GM19463 (cell line): ENCODE measurements around the gene HEXD.
A peak's percentile ranks its signal among the peaks of the same experiment; 100 is the strongest.
"Not testable (repeated sequence)": the region's sequence is repeated elsewhere in the genome, so short reads cannot be mapped to it uniquely, and the experiment has no call there.

Experiments
- ATAC-seq: cut with Tn5 transposase; IDR thresholded peaks from one replicate; pipeline ENCODE4 v1.9.1; 2021; ENCODE audit warnings: mild to moderate bottlenecking, moderate library complexity; ENCODE audit not compliant: unreplicated experiment

HEXD gene

DNA sequence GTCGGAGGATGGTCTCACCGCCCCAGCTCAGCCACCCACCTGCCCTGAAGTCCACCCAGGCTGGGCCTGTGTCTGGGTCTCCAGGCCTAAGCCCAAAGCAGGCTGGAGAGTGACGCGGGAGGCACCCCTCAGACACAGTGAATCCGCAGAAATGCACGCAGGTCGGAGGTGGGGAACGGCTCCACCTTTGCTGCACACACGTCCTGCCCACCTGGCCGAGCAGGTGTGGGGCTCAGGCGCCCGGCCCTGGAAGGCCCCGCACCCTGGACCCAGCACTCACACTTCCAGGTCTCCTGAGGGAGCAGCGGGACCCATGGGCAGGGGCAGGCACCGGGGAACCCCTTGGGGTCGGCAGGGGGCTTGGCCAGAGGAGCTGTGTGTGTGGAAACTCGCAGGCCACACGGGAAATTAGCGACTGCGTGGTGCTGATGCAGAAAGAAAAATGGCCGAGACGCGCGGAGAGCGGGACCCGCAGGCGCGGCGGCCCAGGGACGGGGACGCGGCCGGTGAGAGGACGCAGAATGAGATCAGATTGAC is 21.8 kb downstream of the HEXD start:
- no peak for ATAC-seq

DNA sequence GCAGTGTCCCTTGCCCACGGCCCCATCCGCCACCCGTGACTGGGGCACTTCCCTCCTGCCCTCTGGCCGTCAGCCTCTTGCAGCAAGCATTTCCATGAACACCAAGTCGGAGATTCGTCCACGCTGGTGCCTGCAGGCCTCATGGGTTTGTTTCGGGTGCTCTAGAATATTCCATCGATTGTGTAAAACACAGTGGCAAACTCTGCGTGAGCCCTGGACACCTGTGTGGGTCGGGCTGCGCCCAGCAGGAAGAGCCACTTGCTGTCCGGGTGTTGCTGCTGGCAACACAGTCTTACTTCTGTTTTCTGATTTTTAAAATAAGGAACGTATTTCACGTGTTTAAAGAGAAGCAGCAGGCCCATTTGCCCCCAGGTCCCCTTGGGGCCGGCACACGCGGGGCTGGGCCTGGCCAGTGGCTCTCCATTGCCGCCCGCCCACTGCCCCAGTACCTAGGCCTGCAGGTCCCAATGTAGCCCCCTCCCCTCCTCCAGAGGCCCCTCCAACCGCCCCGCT is 22.4 kb downstream of the HEXD start:
- no peak for ATAC-seq

DNA sequence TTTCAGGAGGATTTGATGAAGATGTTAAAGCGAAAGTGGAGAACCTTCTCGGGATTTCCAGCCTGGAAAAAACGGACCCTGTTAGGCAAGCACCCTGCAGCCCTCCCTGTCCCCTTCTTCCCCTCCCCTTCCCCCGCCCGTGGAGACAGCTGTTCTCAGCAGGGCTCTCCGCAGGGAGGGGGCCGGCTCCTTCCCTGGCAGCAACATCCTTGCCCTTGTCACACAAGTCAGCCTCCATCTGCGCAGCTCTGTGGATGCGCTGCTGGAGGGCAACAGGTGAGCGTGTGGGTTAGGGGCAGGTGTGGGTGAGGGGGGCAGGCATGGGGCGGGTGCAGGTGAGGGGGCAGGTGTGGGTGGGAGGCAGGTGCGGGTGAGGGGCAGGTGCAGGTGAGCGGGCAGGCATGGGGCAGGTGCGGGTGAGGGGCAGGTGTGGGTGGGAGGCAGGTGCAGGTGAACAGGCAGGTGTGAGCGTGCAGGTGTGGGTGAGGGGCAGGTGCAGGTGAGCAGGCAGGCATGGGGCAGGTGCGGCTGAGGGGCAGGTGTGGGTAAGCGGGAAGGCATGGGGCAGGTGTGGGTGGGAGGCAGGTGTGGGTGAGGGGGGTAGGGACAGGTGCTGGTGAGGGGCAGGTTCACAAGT is 23.0 kb downstream of the HEXD start:
- ATAC-seq, result no peak

DNA sequence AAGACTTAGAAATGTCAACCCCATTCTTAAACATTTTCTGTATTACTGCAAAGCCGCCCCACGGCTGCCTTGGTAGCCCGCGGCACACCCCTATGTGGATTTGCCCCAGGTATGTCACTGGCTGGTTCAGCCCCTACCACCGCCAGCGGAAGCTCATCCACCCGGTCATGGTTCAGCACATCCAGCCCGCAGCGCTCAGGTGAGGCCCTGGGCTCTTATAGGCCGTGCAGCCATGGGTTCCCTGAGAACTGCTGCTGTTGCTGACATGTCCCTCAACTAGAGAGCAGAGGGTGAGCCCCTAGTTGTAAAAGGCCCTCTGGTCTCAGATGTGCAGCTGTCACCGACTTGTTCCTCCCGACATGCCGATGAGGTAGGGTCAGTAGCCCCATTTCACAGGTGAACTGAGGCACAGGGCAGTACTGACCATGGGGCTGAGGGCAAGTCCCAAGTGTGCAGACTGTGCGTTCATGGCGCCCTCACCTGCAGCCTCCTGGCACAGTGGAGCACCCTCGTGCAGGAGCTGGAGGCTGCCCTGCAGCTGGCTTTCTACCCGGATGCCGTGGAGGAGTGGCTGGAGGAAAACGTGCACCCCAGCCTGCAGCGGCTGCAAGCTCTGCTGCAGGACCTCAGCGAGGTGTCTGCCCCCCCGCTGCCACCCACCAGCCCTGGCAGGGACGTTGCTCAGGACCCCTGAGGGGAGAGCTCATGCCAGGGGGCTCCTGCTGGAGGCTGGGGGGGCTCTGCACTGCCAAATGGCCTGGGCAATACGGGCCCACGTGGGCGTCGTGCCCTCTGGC is 23.7 kb downstream of the HEXD start:
- no peak for ATAC-seq

DNA sequence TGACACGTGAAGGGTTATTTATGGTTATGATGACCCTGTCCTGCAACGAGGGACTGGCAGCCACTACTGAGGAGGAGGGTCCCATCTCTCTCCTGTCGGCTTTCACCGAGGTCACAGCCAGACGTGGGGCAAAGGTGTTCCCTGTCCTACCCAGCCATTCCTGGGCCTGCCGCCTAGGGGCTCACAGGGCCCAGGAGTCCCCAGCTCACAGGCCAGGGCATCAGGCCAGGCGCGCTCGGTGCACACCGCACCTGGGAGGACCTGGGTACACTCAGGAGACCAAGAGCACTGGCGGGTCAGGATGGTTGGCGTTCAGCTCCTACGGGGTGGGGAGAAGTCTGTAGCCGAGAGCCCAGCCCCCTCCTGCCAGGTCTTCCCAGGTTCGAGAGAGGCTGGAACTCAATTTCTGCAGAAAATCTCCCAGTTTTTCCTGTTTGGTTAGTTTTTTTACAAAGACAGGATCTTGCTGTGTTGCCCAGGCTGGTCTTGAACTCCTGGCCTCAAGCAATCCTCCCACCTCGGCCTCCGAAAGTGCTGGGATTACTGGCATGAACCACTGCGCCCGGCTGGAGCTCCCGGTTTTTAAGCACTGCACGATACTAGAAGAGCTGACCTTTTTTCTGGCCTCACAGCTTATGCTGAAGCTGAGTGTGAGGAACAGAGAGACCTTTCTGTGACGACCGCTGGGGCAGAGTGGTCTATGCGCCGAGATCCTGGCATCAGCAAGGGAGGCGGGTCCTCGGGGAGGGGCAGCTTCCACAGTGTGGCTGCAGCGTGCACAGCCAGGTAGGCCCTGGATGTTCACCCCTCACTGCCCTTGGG is 24.7 kb downstream of the HEXD start:
- no peak for ATAC-seq

DNA sequence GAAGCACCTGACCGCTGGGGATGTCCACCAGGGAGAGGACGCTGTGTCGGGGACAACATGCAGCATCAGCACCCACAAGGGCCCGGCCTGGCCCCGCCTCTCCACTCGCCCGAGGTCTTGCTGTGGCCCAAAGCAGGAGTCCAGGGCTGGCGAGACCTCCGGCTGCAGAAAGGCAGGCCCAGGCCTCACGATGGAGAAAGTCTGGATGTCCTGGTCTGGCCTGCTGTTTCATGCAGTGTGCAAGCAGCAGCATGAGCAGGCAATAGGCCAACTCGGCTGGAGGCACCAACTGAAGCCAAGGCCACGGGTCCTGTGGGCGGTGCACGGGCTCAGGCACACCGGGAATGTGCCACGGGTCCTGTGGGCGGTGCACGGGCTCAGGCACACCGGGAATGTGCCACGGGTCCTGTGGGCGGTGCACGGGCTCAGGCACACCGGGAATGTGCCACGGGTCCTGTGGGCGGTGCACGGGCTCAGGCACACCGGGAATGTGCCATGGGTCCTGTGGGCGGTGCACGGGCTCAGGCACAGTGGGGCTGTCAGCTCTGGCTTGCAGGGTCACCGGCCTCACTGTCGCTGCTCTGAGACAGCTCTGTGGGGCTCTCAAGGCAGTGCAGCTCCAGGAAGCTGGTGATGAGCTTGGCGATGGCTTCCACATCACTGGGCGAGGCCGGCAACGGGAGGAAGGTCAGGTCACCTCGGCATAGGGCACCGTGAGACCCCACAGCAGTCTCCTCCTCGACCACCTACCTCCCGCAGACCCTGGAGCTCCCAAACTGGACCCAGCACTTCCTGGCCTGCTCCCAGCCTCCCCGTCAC is 25.5 kb downstream of the HEXD start:
- ATAC-seq, result no peak

DNA sequence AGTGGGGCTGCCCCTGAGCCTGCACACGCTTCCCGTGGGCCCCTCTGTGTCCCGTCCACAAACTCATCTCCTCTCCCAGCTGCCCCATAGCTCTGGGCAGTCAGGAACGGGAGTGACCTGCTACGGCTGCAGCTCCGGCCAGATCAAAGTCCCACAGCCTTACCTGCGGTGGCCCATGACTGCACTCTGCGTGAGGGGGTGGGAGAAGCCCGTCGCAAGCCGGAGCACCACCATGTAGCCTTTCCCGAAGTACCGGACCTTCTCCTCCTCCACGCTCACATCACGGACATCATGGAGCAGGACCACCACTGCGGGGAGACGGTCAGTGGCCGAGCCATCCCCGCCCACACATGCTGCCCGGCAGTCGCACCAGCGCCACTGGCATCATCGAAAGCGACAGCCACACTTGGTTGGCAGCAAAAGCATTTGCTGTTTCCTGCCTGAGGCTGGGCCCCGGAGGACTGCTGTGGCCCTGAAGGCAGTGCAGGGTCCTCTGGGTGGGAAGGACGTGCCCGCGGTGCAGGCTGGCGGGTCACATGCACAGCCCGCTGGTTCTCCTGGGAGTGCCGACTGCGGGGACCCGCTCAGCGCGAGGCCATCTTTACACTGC is 26.2 kb downstream of the HEXD start:
- ATAC-seq, result no peak

DNA sequence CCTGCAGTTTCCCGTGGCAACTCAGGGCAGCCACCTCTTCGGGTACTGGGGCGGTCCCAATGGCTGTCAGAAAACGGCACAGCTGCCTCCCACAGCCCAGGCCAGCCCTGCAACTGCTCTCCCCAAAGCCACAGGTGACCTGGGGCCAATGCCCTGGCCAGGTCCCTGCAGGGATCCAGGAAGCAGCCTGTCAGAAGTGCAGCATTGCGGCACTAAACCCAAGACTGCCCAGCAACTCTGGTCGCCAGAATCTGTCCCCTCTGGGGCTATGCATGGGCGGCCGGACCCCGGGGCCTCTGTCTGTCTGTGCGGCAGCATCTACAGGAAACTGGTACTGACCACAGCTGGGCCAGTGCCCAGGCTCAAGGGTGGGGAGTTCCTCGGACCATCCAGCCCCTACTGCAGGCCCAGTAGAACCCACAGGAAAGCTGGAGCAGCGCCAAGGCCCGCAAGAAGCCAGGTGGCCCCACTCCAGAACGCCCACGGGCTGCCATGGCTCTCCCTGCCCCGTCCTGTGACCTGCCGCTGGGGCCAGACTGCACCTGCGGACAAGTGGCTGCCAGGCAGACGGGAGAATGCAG is 26.9 kb downstream of the HEXD start:
- ATAC-seq, result no peak

DNA sequence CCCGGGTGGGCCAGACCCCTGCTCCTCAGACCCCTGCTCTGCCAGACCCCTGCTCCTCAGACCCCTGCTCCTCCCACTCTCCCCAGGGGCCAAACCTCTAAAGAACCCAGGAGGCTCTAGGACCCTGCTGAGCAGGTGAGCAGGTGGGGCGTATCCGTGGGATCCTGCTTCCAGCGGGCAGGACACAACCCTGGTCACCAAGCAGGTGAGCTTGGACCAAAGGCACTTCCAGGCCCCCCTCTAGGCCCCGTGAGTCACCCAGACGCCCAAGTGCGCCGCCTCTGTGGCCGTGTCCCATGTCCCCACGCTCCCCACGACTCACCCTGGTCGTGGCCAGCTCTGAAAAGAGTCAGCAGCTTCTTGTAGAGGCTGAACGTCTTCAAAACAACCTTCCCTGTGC is 27.4 kb downstream of the HEXD start:
- ATAC-seq, result no peak

DNA sequence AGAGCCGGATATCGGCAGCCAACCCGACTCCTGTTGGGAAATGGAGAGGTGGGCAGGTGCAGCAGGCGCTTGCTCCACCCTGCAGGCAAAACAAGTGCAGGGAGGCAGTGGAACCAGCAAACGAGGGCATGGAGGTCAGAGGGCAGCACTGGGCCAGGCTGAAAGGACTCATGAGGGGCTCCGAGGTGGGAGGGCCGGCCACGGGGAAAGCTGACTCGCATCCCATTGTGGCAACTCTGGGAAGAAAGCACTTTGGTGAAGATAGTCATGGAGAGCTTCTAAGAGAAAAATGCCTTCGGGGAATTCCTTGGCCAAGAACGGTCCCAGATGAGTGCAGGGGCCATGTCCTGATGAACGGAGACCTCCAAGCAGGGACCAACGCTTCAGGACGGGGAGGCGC is 28.0 kb downstream of the HEXD start:
- ATAC-seq, result no peak

DNA sequence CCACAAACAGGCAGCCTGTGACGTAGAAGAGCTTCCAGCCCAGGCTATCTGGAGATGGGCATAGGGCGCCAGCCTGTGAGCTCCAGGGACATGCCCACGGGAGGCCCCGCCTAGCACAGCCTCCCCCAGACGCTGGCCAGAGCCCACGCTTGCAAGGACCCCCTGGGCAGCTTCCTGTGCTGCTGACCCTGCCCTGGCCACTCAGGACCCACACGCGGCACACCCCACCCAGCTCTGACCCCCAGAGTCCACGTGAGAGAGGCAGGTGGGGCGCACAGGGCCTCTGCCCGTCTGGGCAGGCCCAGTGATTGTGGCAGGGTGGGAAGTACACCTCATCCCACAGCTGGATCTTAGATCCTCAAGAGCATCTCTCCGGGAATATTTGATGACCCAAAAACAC is 28.5 kb downstream of the HEXD start:
- ATAC-seq, result no peak

DNA sequence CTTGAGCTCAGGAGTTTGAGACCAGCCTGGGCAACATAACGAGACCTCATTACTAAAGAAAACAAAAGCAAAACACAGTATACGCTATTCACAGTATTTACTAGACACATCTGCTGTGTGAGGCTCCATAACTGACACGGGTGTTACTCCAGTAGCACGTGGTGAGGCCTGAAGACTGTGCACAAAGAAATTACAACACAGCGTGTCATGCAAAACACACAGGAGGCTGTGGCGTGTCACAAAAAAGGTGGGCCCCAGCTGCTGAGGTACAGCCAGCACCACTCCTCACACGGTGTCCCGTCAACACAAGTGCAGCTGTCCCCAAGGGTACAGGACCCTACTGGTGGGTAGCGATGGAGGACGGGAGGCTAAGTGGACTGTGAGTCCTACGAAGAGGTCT is 29.7 kb downstream of the HEXD start:
- no peak for ATAC-seq

DNA sequence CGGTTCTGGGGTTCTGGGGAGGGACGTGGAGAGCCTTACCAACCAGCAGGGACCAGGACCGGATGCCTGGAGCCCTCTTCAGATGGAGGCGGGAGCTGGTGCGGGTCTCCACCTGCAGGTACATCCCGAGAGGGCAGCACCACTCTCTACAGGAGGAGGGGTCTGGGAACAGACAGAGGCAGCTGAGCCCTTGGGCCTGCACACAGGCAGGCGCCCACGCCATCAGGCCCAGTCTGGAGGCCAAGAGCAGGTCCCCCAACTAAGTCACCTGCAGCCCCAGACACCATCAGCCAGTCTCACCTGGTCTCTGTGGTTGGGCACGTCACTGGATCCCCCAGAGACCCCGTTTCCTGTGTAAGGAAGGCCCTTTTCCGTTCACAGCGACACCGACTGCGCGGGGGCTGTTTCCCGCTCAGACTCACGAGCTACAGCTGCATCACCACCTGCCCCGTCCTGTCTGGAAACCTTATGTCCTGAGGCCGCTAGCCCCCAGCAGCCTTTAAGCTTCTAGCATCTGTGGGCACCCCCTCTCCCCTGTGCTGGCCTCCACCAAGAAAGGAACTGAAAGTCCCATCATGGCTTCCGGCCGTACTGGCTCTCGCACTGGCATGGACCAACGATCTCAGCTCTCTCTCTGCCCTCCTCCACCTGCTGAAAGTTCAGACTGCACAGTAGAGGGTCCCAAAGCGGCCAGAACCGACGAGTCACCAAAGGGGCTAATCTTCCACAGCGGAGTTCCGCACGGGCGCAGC is 31.2 kb downstream of the HEXD start:
- ATAC-seq, result no peak

DNA sequence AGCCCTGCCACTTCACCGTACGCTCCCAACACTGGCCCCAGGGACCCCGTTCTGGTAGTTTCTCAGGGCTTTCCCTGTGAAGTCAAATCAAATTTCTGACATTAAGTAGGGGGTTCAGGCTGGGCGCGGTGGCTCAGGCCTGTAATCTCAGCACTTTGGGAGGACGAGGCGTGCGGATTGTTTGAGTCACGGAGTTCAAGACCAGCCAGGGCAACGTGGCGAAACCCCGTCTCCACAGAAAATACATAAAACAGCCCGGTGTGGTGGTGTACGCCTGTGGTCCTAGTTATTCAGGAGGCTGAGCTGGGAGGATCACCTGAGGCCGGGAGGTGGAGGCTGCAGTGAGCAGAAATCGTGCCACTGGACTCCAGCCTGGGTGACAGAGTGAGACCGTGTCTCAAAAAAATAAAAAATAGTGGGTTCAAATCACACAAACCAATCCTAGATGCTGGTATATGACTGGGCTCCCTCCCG is 31.8 kb downstream of the HEXD start:
- no peak for ATAC-seq

DNA sequence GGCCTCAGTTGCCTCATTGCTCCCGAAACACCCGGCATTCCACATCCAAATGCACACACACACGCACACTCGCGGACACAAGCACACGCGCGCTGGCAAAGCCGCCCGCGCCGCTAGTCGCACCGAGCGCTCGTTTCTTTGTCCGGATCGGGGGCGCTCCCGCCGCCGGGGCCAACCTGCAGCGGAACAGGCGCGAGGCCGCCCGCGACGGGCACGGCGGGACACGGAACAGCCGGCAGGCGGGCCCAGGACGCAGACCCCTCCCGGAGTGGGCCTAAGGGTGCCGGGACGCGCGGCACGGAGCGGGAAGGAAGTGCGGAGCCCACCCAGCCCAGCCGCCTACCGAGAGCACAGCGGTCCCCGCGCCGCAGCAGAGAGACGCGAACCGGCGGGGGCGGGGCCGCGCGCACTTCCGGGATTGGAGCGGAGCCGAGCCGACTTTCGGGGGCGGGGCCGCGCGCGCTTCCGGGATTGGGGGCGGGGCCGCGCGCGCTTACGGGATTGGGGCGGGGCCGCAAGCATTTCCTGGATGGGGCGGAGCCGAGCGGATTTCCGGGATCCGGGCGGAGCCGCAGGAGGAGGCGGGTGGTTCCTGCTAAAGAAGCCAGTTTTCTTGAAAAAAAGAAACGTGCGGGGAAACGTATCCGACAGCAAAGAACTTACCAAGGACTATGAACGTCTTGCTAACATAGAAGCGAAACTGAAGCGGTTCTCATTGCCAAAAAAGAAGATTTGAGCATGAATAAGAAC is 32.4 kb downstream of the HEXD start, which contains the start of gene CYBC1:
CYBC1 (minus strand) TSS at position 396 of the 750 bp plus-strand sequence. CDS start 1,498 bp downstream, outside the sequence.
- peak; percentile 59 for ATAC-seq

DNA sequence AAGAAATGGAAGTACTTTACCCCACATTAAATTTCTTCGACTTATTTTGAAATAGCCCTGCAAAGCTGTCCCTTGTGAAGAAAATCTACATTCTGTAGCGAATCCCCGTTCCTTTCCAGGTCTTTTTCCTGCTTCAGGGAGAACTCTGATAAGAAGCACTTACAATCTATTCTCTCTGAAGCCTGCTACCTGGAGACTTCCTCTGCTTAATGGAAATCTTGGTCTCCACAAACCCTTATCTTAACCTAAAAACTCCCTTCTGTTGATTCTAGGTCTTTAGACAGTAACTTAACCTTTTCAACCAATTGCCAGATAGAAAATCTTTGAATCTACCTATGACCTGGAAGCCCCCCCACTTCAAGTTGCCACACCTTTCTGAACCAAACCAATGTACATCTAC is 34.0 kb downstream of the HEXD start:
- ATAC-seq, result no peak

DNA sequence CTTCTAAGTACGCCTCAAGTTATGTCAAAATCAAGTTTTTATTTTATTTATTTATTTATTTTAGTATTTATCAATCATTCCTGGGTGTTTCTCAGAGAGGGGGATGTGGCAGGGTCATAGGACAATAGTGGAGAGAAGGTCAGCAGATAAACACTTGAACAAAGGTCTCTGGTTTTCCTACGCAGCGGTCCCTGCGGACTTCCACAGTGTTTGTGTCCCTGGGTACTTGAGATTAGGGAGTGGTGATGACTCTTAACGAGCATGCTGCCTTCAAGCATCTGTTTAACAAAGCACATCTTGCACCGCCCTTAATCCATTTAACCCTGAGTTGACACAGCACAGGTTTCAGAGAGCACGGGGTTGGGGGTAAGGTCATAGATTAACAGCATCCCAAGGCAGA is 35.0 kb downstream of the HEXD start:
- not testable (repeated sequence) for ATAC-seq

DNA sequence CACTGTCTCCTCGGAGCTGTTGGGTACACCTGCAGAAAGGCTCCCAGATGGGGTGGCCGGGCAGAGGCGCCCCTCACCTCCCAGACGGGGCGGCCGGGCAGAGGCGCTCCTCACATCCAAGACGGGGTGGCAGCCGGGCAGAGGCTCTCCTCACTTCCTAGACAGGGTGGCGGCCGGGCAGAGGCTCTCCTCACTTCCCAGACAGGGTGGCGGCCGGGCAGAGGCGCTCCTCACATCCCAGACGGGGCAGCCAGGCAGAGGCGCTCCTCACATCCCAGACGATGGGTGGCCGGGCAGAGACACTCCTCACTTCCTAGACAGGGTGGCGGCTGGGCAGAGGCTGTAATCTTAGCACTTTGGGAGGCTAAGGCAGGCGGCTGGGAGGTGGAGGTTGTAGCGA is 35.6 kb downstream of the HEXD start:
- ATAC-seq, result not testable (repeated sequence)
